GM13977 (cell line): Measurements from ENCODE around the gene CRELD1.

Experiments used
- DNase-seq: peaks from one replicate; pipeline ENCODE4 v3.0.0; 2012; ENCODE audit warnings: low spot score
- CTCF ChIP-seq: IDR thresholded peaks from 2 replicates; pipeline ENCODE4 v1.5.1; 2012; ENCODE audit warnings: mild to moderate bottlenecking, control low read depth; ENCODE audit not compliant: insufficient read depth; ENCODE audit errors: extremely low read depth, missing control alignments
- in situ Hi-C: fragments of 300-500 bp; cut with MboI; formaldehyde crosslinking; loops from one replicate; pipeline ENCODE4 v1.12.0; 2022; ENCODE audit warnings: low sequenced_read_pairs, low pct_unique_long_range_greater_than_20kb, mixed read lengths, inconsistent platforms; ENCODE audit not compliant: unreplicated experiment

Gene CRELD1, protein sequence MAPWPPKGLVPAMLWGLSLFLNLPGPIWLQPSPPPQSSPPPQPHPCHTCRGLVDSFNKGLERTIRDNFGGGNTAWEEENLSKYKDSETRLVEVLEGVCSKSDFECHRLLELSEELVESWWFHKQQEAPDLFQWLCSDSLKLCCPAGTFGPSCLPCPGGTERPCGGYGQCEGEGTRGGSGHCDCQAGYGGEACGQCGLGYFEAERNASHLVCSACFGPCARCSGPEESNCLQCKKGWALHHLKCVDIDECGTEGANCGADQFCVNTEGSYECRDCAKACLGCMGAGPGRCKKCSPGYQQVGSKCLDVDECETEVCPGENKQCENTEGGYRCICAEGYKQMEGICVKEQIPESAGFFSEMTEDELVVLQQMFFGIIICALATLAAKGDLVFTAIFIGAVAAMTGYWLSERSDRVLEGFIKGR

GRCh38 chr3:9933561-9934234 is at the start of gene CRELD1:
Gene CRELD1 (plus strand): TSS chr3:9933834. CDS start chr3:9934439, 605 bp downstream.
- DNase-seq = peak; percentile 95
- no peak for TF ChIP-seq CTCF
- in situ Hi-C loops = no loop called here

DNA sequence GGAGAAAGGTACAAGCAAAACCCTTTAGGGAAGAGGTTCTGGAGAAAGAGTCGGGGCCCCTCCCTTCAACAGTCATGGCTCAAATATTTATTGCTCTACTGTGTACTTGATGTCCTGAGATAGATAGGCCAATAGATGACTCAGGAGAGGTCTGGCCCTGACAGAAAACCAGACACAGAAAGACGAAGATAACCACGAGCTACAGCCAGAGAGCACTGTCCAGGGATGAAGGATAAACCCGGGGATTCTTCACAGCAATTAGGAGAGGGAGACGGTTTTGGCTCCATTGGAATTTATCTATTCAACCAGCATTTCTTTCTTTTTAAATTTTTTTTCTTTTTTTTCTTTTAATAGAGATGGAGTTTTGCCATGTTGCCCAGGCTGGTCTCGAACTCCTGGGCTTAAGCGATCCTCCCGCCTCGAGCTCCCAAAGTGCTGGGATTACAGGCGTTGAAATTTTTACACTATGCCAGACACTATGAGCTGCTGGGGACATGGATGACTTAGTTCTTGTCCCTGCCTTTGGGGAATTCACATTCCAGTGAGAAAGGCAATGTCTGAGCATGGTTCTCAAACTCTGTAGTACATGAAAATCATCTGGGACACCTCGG is 49.0 kb upstream of the CRELD1 start:
- in situ Hi-C loops = no loop called here

DNA sequence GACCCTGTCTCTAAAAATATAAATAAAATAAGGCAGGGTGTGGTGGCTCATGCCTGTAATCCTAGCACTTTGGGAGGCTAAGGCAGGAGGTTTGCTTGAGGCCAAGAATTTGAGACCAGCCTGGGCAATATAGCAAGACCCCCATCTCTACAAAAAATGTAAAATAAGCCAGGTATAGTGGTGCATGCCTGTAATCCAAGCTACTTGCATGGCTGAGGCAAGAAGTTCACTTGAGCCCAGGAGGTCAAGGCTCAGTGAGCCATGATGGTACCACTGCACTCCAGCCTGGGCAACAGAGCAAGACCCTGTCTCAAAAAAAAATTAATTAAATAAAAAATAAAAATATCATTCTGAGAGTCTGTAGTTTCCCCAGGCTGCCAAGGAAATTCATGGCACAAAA is 47.3 kb upstream of the CRELD1 start:
- TF ChIP-seq CTCF = no peak
- in situ Hi-C loops = no loop called here

More for the DNA sequence above, 49.0 kb upstream of the CRELD1 start:
- no peak for DNase-seq
- TF ChIP-seq CTCF = no peak

DNA sequence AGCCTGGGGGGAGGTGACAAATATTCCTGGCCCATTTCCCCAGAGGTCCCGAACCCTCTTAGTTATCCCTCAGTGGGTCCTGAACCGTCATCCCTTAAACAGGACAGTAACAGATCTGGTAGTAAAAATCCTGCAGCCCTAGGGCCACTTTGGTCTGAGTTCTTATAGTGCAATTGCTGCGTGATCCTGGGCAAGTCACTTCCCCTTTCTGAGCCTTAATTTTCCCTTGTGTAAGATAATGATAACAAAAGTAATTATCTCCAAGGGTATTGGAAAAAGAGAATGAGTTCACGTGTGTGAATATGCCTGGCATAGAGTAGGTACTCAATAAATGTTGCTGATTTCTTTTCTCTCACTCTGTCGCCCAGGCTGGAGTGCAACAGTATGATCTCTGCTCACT is 46.2 kb upstream of the CRELD1 start:
- DNase-seq = no peak
- in situ Hi-C loops = no loop called here
- no peak for TF ChIP-seq CTCF

More for the DNA sequence above, 47.3 kb upstream of the CRELD1 start:
- no peak for DNase-seq

DNA sequence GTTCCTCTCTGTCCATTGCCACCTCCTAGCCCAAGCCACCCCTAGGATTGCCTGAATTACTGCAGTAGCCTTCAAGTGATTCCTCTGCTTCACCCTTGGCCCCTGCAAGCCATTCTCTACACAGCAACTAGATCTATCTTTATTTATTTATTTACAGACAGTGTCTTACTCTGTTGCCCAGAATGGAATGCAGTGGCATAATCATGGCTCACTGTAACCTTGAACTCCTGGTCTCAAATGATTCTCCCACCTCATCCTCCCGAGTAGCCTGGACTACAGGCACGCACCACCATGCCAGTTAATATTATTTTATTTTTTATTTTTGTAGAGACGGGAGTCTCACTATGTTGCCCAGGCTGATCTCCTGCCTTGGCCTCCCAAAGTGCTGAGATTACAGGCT is 45.1 kb upstream of the CRELD1 start:
- no peak for TF ChIP-seq CTCF
- in situ Hi-C loops = no loop called here
- no peak for DNase-seq

DNA sequence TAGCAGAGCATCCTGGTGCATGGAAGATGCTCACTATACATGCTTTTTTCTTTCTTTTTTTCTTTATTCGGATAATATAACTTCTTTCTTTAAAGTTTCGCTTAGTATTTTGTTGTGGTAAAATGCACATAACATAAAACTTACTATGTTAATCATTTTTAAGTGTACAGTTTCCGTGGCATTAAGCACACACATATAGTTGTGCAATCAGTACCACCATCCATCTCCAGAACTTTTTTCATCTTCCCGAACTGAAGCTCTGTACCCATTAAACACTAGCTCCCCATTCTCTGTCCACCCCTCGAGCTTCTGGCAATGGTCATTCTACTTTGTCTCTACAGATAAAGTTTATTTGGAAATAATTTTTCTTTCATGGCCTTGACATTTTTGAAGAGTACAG is 44.2 kb upstream of the CRELD1 start:
- DNase-seq = no peak
- in situ Hi-C loops = no loop called here
- TF ChIP-seq CTCF = no peak
